T-helper 17 cell (primary cell): Measurements from ENCODE around the gene RPL14. TPM values are rescaled to one million over a fixed set of nuclear protein-coding genes. Genes with fewer than 3 reads are reported as not detected.
A peak's percentile ranks its signal among the peaks of the same experiment; 100 is the strongest.
"Not testable (repeated sequence)": the region's sequence is repeated elsewhere in the genome, so short reads cannot be mapped to it uniquely, and the experiment has no call there.

Experiments
- ATAC-seq: fragments of 150-1000 bp; cut with Tn5 transposase; 2 replicates; pipeline ENCODE4 v1.10.0; 2021; ENCODE audit warnings: mild to moderate bottlenecking, moderate library complexity
- DNase-seq, 3 donors: peaks; one replicate each; pipeline versions ENCODE4 v3.0.0 to v3.0.0-alpha.2; 2020 to 2021
- H3K9me3 ChIP-seq: one replicate; pipeline ENCODE4 v1.7.0; 2013; ENCODE audit warnings: low read length, mild to moderate bottlenecking; ENCODE audit not compliant: control insufficient read depth, poor library complexity, severe bottlenecking
- H3K27ac Mint-ChIP-seq: one replicate; pipeline ENCODE4 v1.8.0; 2022; ENCODE audit warnings: mild to moderate bottlenecking, moderate library complexity, mixed read lengths
- H3K27me3 Mint-ChIP-seq: one replicate; pipeline ENCODE4 v1.8.0; 2022; ENCODE audit warnings: mixed read lengths
- H3K36me3 Mint-ChIP-seq: one replicate; pipeline ENCODE4 v1.8.0; 2022; ENCODE audit warnings: low read depth, mixed read lengths
- H3K4me1 Mint-ChIP-seq: one replicate; pipeline ENCODE4 v1.8.0; 2022; ENCODE audit warnings: mild to moderate bottlenecking, mixed read lengths
- H3K4me3 Mint-ChIP-seq: one replicate; pipeline ENCODE4 v1.8.0; 2022; ENCODE audit warnings: mild to moderate bottlenecking, moderate library complexity, mixed read lengths
- total RNA-seq, 4 donors: library from RNA in 2 of 4; stranded (reverse) in 2 of 4; gene quantifications; one replicate each; pipeline ENCODE4 v1.2.3 and lab custom pipeline; 2022 to 2026

RPL14 gene
- total RNA-seq, 2 donors from 2014 or later: 2,732 to 3,433 TPM

DNA sequence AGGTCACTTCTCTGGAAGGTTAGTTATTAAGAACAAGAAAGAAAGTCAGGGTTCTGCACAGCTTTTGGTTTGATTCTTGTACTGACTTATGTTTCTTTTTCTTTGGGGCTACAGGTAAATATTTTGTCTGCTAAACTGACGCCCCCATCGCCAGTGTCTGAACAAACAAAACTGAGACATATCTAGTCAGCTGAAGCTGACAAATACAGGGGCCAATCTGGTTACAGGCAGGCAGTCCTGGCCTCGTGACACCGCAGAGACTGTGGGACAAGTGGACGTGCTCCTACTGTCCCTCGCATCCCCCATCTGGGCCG lies 4.6 kb upstream of the RPL14 start:
- DNase-seq (no peak), ATAC-seq (no peak)
- peak overlapping the region; percentile 94 for H3K4me3 Mint-ChIP-seq
- H3K36me3 Mint-ChIP-seq: peaks cover 8% of the 10 kb centered on the region
- peaks cover 20% of the 10 kb centered on the region for H3K4me1 Mint-ChIP-seq
- H3K27ac Mint-ChIP-seq: peak overlapping the region; percentile 97
- no peaks in the 10 kb centered on the region for H3K27me3 Mint-ChIP-seq
- no peaks in the 10 kb centered on the region for H3K9me3 ChIP-seq

DNA sequence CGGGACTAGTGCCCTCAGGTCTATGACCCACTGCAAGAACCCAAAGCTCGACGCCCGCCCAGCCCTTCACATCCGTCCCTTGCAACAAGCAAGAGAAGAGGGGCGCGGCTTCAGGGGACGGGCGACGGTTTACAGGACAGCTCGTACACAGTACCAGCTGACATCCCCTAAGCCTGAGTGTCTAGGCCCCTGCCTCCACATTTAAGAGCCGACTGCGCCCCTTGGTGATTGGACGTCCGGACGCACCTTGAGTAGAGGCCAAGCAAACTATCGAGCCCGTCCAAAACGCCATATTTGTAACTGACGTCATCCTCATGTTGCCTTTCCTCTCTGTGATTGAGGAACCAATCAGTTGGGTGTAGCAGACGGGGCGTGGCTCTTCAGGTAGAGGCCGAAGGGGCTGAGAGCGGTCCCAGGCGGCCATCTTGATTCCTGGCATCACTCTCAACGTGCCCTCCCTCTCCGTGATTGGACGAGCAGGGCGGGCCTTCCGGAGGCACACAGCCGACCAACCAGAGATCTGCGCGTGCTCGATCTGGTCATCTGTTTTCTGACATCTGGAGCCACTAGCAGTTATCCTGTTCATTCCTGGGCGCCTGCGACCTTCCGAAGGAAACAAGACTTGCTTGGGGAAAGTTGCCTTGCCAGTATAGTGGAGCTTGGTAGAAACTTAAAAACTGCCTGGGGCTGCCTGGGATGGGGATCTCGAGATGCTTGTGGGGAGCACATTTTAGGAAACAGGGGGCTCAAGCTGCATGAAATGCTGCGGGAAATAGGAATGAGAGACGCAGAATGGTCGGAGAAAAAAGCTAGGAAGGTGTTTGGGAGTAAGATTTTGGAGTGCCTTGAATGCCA lies 4.0 kb upstream of the RPL14 start:
- peak; percentile 92 for ATAC-seq
- Mint-ChIP-seq H3K4me3 (peak overlapping the region; percentile 94), H3K4me1 (peaks cover 26% of the 10 kb centered on the region), H3K36me3 (peaks cover 8% of the 10 kb centered on the region), H3K27ac (peak overlapping the region; percentile 97), H3K27me3 (no peaks in the 10 kb centered on the region)
- no peaks in the 10 kb centered on the region for H3K9me3 ChIP-seq
- peak; percentile 88 to 94 (median 91) for DNase-seq

DNA sequence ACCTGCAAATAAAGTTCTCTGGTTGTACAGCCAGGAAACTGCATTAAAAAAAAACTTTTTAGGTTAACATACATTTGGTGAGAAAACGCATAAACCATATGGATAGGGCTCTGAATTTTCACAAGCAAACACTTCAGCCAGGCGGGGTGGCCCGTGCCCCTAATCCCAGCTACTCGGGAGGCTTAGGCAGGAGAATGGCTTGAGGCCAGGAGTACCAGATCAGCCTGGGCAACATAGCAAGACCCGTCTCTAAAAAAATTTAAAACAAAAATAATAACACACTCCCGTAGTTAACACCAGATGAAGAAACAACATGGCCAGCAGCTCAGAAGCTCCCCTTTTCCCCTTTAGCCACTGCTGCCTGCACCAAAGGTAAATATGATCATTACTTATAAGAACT lies 3.2 kb upstream of the RPL14 start:
- ATAC-seq: no peak
- no peaks in the 10 kb centered on the region for H3K9me3 ChIP-seq
- Mint-ChIP-seq H3K27ac (peak overlapping the region; percentile 97), H3K4me3 (peak overlapping the region; percentile 94), H3K27me3 (no peaks in the 10 kb centered on the region), H3K4me1 (peaks cover 31% of the 10 kb centered on the region), H3K36me3 (peaks cover 8% of the 10 kb centered on the region)
- DNase-seq: no peak

DNA sequence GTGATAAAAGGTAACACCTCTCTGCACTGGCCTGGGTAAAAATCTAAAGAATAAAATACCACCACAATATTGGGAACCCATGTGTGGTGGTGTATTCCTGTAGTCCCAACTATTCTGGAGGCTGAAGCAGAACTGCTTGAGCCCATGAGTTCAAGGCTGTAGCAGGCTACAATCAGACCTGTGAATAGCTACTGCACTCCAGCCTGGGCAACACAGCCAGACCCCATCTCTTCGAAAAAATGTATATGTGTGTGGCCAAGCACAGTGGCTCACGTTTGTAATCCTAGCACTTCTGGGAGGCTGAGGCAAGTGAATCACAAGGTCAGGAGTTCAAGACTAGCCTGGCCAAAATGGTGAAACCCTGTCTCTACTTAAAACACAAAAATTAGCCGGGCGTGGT lies 1.8 kb upstream of the RPL14 start:
- Mint-ChIP-seq H3K4me1 (peaks cover 31% of the 10 kb centered on the region), H3K27me3 (no peaks in the 10 kb centered on the region), H3K4me3 (no peak overlapping the region), H3K27ac (peak overlapping the region; percentile 39), H3K36me3 (peaks cover 3% of the 10 kb centered on the region)
- ATAC-seq: no peak
- H3K9me3 ChIP-seq: no peaks in the 10 kb centered on the region
- no peak for DNase-seq

DNA sequence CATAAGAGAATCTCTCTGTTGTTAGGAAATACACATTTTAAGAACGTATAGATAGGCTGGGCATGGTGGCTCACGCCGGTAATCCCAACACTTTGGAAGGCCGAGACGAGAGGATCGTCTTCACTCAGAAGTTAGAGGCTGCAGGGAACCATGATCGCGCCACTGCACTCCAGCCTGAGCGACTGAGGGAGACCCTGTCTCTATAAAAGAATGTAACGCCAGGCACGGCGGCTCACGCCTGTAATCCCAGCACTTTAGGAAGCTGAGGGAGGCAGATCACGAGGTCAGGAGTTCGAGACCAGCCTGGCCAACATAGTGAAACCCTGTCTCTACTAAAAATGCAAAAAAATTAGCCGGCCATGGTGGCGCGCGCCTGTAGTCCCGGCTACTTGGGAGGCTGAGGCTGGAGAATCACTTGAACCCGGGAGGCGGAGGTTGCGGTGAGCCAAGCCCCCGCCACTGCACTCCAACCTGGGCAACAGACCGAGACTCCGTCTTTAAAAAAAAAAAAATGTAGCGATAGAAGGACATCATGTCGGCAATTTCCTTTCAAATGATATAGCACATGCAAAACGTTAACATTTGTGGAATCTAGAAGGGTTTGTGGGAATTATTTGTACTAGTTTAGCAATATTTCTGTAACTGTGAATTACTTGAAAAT lies 730 bp upstream of the RPL14 start:
- DNase-seq: no peak
- Mint-ChIP-seq H3K4me1 (peaks cover 31% of the 10 kb centered on the region), H3K27me3 (no peaks in the 10 kb centered on the region), H3K36me3 (peaks cover 2% of the 10 kb centered on the region), H3K4me3 (peak overlapping the region; percentile 89), H3K27ac (peak overlapping the region; percentile 95)
- no peaks in the 10 kb centered on the region for H3K9me3 ChIP-seq
- ATAC-seq: no peak

DNA sequence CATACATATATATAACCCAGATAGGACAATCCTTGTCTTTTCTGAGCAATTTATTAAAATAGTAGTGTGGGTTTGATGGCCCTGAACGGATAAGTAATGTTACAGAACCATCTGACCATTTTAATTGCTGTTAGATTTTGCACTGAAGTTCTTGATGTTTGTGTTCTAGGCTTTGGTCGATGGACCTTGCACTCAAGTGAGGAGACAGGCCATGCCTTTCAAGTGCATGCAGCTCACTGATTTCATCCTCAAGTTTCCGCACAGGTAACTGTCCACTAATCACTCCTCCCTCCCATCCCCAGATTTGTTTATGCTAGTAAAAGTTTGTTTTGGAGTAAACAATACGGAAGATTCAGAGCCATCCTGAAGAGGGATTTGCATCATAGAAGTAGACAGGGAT lies 1.3 kb downstream of the RPL14 start:
- no peaks in the 10 kb centered on the region for H3K9me3 ChIP-seq
- no peak for DNase-seq
- Mint-ChIP-seq H3K27me3 (no peaks in the 10 kb centered on the region), H3K4me3 (peak overlapping the region; percentile 89), H3K27ac (peak overlapping the region; percentile 95), H3K4me1 (peaks cover 23% of the 10 kb centered on the region), H3K36me3 (peaks cover 2% of the 10 kb centered on the region)
- ATAC-seq: no peak

DNA sequence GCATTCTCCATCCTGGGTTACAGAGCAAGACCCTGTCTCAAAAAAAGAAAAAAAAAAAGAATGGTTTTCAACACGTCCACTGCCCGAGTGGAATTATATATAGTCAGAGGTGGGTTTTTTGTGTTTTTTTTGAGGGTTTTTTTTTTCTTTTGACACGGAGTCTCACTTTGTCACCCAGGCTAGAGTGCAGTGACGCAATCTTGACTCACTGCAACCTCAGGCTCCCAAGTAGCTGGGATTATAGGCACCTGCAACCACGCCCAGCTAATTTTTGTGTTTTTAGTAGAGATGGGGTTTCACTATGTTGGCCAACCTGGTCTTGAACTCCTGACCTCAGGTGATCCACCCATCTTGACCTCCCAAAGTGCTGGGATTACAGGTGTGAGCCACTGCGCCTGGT lies 3.3 kb downstream of the RPL14 start:
- not testable (repeated sequence) for H3K4me3 Mint-ChIP-seq, DNase-seq, H3K27me3 Mint-ChIP-seq, H3K9me3 ChIP-seq, H3K36me3 Mint-ChIP-seq, H3K27ac Mint-ChIP-seq, ATAC-seq
- H3K4me1 Mint-ChIP-seq: peaks cover 37% of the 10 kb centered on the region

DNA sequence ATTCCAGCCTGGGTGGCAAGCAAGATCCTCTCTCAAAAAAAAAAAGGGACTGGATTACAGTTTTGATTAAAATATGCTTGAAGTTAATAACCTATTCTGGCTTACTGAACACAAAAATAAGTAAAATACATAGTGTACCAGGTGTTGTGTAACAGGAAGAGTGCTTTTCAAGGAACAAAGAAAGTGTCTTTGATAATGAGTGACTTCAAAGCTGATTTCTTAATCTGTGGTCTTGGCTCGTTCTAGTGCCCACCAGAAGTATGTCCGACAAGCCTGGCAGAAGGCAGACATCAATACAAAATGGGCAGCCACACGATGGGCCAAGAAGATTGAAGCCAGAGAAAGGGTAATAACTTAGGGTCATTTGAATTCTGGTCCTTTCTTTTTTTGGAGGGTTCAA lies 4.0 kb downstream of the RPL14 start:
- no peak overlapping the region for H3K4me3 Mint-ChIP-seq
- no peaks in the 10 kb centered on the region for H3K27me3 Mint-ChIP-seq
- no peaks in the 10 kb centered on the region for H3K9me3 ChIP-seq
- peaks cover 2% of the 10 kb centered on the region for H3K36me3 Mint-ChIP-seq
- H3K4me1 Mint-ChIP-seq: peaks cover 37% of the 10 kb centered on the region
- H3K27ac Mint-ChIP-seq: no peak overlapping the region
- ATAC-seq: no peak
- DNase-seq: no peak

DNA sequence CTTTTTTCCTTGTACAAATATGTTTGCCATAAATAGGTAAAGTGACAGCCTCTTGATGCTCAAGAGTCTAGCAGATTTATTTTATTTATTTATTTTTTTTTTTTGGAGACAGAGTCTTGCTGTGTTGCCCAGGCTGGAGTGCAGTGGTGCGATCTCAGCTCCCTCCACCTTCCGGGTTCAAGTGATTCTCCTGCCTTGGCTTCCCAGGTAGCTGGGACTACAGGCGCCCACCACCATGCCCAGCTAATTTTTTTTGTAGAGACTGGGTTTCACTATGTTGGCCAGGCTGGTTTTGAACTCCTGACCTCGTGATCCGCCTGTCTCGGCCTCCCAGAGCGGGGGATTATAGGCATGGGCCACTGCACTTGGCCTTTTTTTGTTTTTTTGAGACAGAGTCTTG lies 5.7 kb downstream of the RPL14 start:
- not testable (repeated sequence) for H3K27me3 Mint-ChIP-seq, ATAC-seq, H3K27ac Mint-ChIP-seq, H3K9me3 ChIP-seq, H3K4me3 Mint-ChIP-seq, DNase-seq, H3K36me3 Mint-ChIP-seq
- peaks cover 29% of the 10 kb centered on the region for H3K4me1 Mint-ChIP-seq

DNA sequence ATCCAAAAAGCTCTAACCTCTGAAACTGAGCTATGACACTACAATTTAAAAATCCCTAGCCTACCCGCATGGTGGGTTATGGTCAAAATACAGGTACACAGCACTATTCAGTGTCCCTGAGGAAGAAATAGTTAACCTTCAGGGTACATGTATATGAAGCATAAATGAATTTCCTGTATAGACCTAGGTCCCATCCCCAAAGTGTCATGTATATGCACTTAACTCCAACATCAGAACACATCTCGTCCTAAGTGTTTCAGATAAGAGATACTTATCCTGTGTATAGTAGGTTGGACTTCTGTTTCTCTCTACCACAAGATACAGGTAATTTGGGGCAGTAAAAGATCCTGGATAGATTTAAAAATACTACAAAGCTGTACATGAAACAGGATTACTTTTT lies 6.4 kb downstream of the RPL14 start:
- peak overlapping the region; percentile 25 for H3K4me3 Mint-ChIP-seq
- no peaks in the 10 kb centered on the region for H3K27me3 Mint-ChIP-seq
- ATAC-seq: no peak
- no peaks in the 10 kb centered on the region for H3K36me3 Mint-ChIP-seq
- DNase-seq: no peak
- H3K4me1 Mint-ChIP-seq: peaks cover 21% of the 10 kb centered on the region
- H3K9me3 ChIP-seq: no peaks in the 10 kb centered on the region
- H3K27ac Mint-ChIP-seq: peak overlapping the region; percentile 41

DNA sequence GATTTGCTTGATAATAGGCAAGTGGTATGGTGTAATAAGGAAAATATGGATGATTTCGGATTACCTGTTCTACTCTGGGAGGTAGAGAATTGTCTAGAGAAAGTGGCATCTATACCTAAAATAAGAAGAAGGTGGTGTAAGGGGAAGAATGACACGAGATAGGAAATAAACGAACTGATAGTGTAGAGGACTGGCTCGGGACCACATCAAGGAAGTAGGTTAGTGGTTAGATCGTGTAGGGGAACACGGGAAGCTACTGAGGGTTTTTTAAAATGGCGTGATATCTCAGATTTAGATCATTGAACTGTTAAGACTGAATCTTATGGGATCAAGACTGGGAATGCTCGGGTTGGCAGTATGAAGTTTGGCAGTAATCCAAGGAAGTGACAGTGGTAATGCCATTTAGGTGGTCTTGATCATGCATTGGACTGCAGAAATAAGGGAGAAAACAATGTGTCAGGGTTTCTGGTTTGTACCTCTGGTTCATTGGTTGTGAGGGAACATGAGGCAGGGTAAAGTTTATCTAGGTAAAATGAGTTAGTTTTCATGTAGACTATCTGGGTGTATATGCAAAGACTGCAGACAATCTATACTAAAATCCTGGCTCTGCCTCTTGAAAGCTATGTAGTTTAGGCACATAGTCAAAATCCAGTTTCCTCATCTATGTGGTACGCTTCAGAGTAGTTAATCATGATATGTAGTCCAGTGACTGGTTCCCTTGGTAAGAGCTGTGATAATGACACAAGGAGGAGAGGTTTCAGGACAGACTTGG lies 7.4 kb downstream of the RPL14 start:
- Mint-ChIP-seq H3K27me3 (no peaks in the 10 kb centered on the region), H3K4me3 (peak overlapping the region; percentile 41)
- no peak for DNase-seq

DNA sequence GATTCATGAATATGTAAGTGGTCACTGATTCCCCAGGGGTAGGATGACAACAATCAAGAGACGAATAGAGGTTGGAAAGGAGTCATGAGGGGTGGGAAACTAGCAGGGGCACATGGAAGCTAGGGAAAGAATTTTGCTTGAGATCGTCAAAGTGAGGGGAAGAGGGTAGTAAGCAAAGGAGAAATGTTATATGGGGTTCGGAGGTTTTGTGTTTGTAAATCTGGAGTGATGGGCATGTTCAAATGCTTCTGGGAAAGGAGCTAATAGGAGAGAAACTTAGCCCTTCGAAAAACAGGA lies 7.9 kb downstream of the RPL14 start:
- Mint-ChIP-seq H3K27me3 (no peaks in the 10 kb centered on the region), H3K36me3 (no peaks in the 10 kb centered on the region), H3K4me3 (no peak overlapping the region), H3K4me1 (peaks cover 17% of the 10 kb centered on the region), H3K27ac (peak overlapping the region; percentile 41)
- DNase-seq (no peak), ATAC-seq (no peak)
- H3K9me3 ChIP-seq: no peaks in the 10 kb centered on the region

More for the DNA sequence above, 7.4 kb downstream of the RPL14 start:
- Mint-ChIP-seq H3K27ac (peak overlapping the region; percentile 41), H3K4me1 (peaks cover 17% of the 10 kb centered on the region), H3K36me3 (no peaks in the 10 kb centered on the region)
- no peaks in the 10 kb centered on the region for H3K9me3 ChIP-seq
- peak; percentile 96 for ATAC-seq

DNA sequence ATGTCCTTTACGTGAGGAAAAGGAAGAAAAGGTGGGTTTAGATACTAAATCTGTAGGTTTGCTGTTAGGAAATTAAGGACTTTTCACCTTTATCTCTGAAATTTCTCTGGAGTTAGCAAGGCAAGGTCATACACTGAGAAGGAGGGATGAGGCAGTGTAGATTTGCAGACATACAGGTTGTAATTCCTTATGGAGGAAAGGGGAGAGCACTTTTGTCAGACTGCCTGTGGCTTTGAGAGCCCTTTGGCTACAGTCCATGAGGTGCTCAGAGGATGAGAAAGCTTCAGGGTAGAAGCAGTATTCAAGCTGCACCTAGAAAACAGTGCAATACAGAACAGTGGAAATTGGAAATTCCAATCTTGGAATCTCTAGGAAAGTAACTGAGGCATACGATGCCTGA lies 8.3 kb downstream of the RPL14 start:
- H3K4me3 Mint-ChIP-seq: peak overlapping the region; percentile 13
- no peaks in the 10 kb centered on the region for H3K36me3 Mint-ChIP-seq
- DNase-seq: no peak

More for the DNA sequence above, 8.3 kb downstream of the RPL14 start:
- Mint-ChIP-seq H3K27ac (peak overlapping the region; percentile 41), H3K4me1 (peaks cover 17% of the 10 kb centered on the region), H3K27me3 (no peaks in the 10 kb centered on the region)
- ATAC-seq: no peak
- H3K9me3 ChIP-seq: no peaks in the 10 kb centered on the region
